SU-DHL-6 (cell line): ENCODE measurements around the gene SLC6A8.

Source experiments
- H2AFZ ChIP-seq: fragments of 200-600 bp; sonication (generic); 2 replicates; pipeline ENCODE4 v1.6.1; 2014; ENCODE audit warnings: low read depth, mild to moderate bottlenecking, moderate library complexity, mixed read lengths, antibody characterized with exemption, low read length; ENCODE audit not compliant: severe bottlenecking
- H3F3A ChIP-seq: fragments of 200-600 bp; shearing (Covaris generic); 2 replicates; pipeline ENCODE4 v1.6.0; 2016; ENCODE audit warnings: antibody characterized with exemption, mild to moderate bottlenecking; ENCODE audit not compliant: insufficient read depth
- H3K27ac ChIP-seq: fragments of 200-600 bp; sonication (generic); 2 replicates; pipeline ENCODE4 v1.5.1; 2016; ENCODE audit warnings: low read depth, mild to moderate bottlenecking, low read length, moderate library complexity, mixed read lengths
- H3K27me3 ChIP-seq: fragments of 200-600 bp; sonication (generic), shearing (Covaris generic); 2 replicates; pipeline ENCODE4 v1.6.0; 2014; ENCODE audit warnings: mild to moderate bottlenecking, low read length
- H3K36me3 ChIP-seq: fragments of 200-600 bp; sonication (generic); 2 replicates; pipeline ENCODE4 v1.6.1; 2014; ENCODE audit warnings: mild to moderate bottlenecking, low read length, mixed read lengths
- H3K4me2 ChIP-seq: fragments of 300-600, 200-600 bp; shearing (Covaris generic), sonication (generic); 2 replicates; pipeline ENCODE4 v1.6.0; 2014; ENCODE audit warnings: low read length, low read depth, mild to moderate bottlenecking; ENCODE audit not compliant: poor library complexity, severe bottlenecking
- H3K4me3 ChIP-seq: fragments of 200-600 bp; sonication (generic); 2 replicates; pipeline ENCODE4 v1.5.1; 2014; ENCODE audit warnings: antibody characterized with exemption, low read length, mild to moderate bottlenecking, mixed read lengths; ENCODE audit not compliant: insufficient read depth, poor library complexity, severe bottlenecking
- H3K79me2 ChIP-seq: fragments of 200-600 bp; sonication (generic); 2 replicates; pipeline ENCODE4 v1.6.1; 2014; ENCODE audit warnings: mild to moderate bottlenecking, low read length, moderate library complexity; ENCODE audit not compliant: insufficient read depth
- H3K9ac ChIP-seq: fragments of 200-600 bp; sonication (generic); 2 replicates; pipeline ENCODE4 v1.7.0; 2014; ENCODE audit warnings: mild to moderate bottlenecking, low read length
- H3K9me2 ChIP-seq: fragments of 200-600 bp; sonication (generic); replicated peaks from 2 replicates; pipeline ENCODE4 v1.6.1; 2014; ENCODE audit warnings: low read length; ENCODE audit not compliant: insufficient read depth
- H3K9me3 ChIP-seq: fragments of 200-600 bp; sonication (generic); 2 replicates; pipeline ENCODE4 v1.6.1; 2014; ENCODE audit warnings: low read length, mixed read lengths; ENCODE audit not compliant: insufficient read depth
- H4K20me1 ChIP-seq: fragments of 200-600 bp; sonication (generic); 2 replicates; pipeline ENCODE4 v1.6.1; 2014; ENCODE audit warnings: low read depth, mild to moderate bottlenecking, antibody characterized with exemption, low read length, moderate library complexity, mixed read lengths
- CTCF ChIP-seq: fragments of 200-600 bp; sonication (generic); IDR thresholded peaks from one replicate; pipeline ENCODE4 v1.5.1; 2017; ENCODE audit warnings: antibody characterized with exemption, mild to moderate bottlenecking, low read length, moderate library complexity; ENCODE audit not compliant: insufficient read depth, poor library complexity, severe bottlenecking
- EZH2phosphoT487 ChIP-seq: fragments of 200-600 bp; sonication (generic), shearing (Covaris generic); conservative IDR thresholded peaks from 2 replicates; pipeline ENCODE4 v1.6.1; 2018; ENCODE audit warnings: mild to moderate bottlenecking, antibody characterized with exemption, low read length, moderate library complexity, mixed read lengths

The SLC6A8 gene

DNA sequence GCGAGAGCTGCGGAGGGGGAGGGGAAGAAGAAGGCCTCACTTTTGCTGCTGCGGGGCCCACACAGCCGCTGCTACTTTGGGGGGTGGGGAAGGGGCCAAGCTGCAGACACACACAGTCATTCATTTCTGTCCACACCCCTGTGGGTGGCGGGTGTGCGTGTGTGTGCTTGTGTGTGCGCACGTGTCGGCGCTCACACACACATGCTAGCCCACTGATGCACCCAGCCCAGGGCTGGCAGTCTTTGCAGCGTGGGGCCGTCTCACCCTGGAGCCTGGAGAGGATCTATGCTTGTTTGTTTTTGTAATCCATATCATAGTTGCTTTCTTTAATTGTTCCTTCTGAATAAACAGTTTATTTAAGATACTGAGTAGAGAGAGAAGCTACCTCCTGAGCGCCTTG, 36.8 kb upstream of the SLC6A8 start:
- H3K27ac ChIP-seq: no peak overlapping the region
- no peaks in the 10 kb centered on the region for H3K36me3 ChIP-seq
- H2AFZ ChIP-seq: no peak overlapping the region
- H3K9me3 ChIP-seq: 0 out of 2 replicates have a peak, but pooled peaks cover 3% of the 10 kb centered on the region
- H3K9ac ChIP-seq: no peak overlapping the region
- H3K79me2 ChIP-seq: no peaks in the 10 kb centered on the region
- H3K9me2 ChIP-seq: no peaks in the 10 kb centered on the region
- no peak overlapping the region for H3K4me3 ChIP-seq
- H4K20me1 ChIP-seq: no peaks in the 10 kb centered on the region
- H3F3A ChIP-seq: no peaks in the 10 kb centered on the region
- no peaks in the 10 kb centered on the region for H3K27me3 ChIP-seq
- TF ChIP-seq CTCF: no peak
- no peak for TF ChIP-seq EZH2phosphoT487
- H3K4me2 ChIP-seq: no peak overlapping the region

DNA sequence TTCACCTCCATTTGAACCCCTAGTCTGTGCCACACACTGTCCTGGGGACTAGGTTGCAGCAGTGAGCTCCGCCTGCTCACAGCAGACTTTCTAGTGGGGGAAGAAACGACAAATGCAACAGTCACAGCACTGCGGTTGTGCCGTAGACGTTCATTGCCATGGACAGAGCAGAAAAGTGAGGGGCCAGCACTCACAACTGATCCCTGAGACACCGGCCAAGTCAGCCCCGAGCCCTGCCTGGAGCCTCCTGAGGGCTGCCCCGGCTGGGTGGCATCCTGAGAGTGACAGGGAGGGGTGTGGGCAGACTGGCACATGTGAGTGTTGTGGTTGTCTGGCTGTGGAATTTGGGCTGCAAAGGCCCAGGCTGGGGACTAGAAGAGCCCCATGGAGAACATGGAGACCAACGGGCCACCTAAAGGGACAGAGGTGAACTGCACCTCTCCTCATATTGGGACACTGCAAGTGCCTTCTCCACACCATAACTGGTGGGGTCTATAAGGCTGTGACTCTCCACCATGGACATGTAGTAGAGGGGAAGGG, 36.1 kb upstream of the SLC6A8 start:
- no peak overlapping the region for H3K9ac ChIP-seq

GRCh38 chrX:153653556-153653955, 34.2 kb upstream of the SLC6A8 start:
- TF ChIP-seq CTCF (no peak), EZH2phosphoT487 (no peak)
- Histone ChIP-seq H4K20me1 (no peaks in the 10 kb centered on the region), H3F3A (no peaks in the 10 kb centered on the region), H3K36me3 (no peaks in the 10 kb centered on the region), H3K4me2 (no peak overlapping the region), H3K9ac (no peak overlapping the region), H3K79me2 (no peaks in the 10 kb centered on the region), H3K4me3 (no peak overlapping the region), H2AFZ (no peak overlapping the region), H3K27ac (no peak overlapping the region), H3K9me3 (0 out of 2 replicates have a peak, but pooled peaks cover 3% of the 10 kb centered on the region), H3K9me2 (no peaks in the 10 kb centered on the region), H3K27me3 (no peaks in the 10 kb centered on the region)

More for the DNA sequence above, 36.1 kb upstream of the SLC6A8 start:
- Histone ChIP-seq H3K79me2 (no peaks in the 10 kb centered on the region), H4K20me1 (no peaks in the 10 kb centered on the region), H3K27ac (no peak overlapping the region), H3F3A (no peaks in the 10 kb centered on the region), H3K27me3 (no peaks in the 10 kb centered on the region), H3K9me3 (0 out of 2 replicates have a peak, but pooled peaks cover 3% of the 10 kb centered on the region), H2AFZ (no peak overlapping the region), H3K9me2 (no peaks in the 10 kb centered on the region), H3K36me3 (no peaks in the 10 kb centered on the region), H3K4me3 (no peak overlapping the region), H3K4me2 (no peak overlapping the region)
- no peak for TF ChIP-seq CTCF
